Parathyroid adenoma (tissue), 2 donors: ENCODE measurements around the gene CALML3.

Experiments
- H2AFZ ChIP-seq: fragments of 300-600 bp; sonication (generic); one replicate; pipeline ENCODE4 v1.7.0; 2017; ENCODE audit warnings: antibody characterized with exemption, mild to moderate bottlenecking
- H3K27ac ChIP-seq: fragments of 300-600 bp; sonication (generic); one replicate; pipeline ENCODE4 v1.7.0; 2017
- H3K27me3 ChIP-seq: fragments of 300-600 bp; sonication (generic); one replicate; pipeline ENCODE4 v1.7.0; 2017; ENCODE audit warnings: low read length; ENCODE audit not compliant: control insufficient read depth, insufficient read depth
- H3K36me3 ChIP-seq: fragments of 300-600 bp; sonication (generic); one replicate; pipeline ENCODE4 v1.7.0; 2017; ENCODE audit warnings: low read length; ENCODE audit not compliant: control insufficient read depth, insufficient read depth
- H3K4me1 ChIP-seq: fragments of 300-600 bp; sonication (generic); one replicate; pipeline ENCODE4 v1.7.0; 2017; ENCODE audit warnings: control low read depth
- H3K4me2 ChIP-seq: fragments of 300-600 bp; sonication (generic); one replicate; pipeline ENCODE4 v1.7.0; 2017; ENCODE audit warnings: low read length
- H3K4me3 ChIP-seq: fragments of 300-600 bp; sonication (generic); one replicate; pipeline ENCODE4 v1.7.0; 2017; ENCODE audit warnings: low read depth, low read length
- H3K79me2 ChIP-seq: fragments of 300-600 bp; sonication (generic); one replicate; pipeline ENCODE4 v1.7.0; 2017; ENCODE audit warnings: control low read depth
- H3K9ac ChIP-seq: fragments of 300-600 bp; sonication (generic); one replicate; pipeline ENCODE4 v1.7.0; 2017; ENCODE audit warnings: mild to moderate bottlenecking
- H3K9me3 ChIP-seq: fragments of 300-600 bp; sonication (generic); one replicate; pipeline ENCODE4 v1.7.0; 2017; ENCODE audit warnings: low read length; ENCODE audit not compliant: control insufficient read depth
- TF ChIP-seq, protein P1 (sequence below): fragments of 300-600 bp; sonication (generic); IDR thresholded peaks from one replicate; pipeline ENCODE4 v1.7.0; 2017; ENCODE audit warnings: antibody characterized with exemption, mild to moderate bottlenecking
- donor health status: primary hyperparathyroidism.

Gene CALML3

DNA sequence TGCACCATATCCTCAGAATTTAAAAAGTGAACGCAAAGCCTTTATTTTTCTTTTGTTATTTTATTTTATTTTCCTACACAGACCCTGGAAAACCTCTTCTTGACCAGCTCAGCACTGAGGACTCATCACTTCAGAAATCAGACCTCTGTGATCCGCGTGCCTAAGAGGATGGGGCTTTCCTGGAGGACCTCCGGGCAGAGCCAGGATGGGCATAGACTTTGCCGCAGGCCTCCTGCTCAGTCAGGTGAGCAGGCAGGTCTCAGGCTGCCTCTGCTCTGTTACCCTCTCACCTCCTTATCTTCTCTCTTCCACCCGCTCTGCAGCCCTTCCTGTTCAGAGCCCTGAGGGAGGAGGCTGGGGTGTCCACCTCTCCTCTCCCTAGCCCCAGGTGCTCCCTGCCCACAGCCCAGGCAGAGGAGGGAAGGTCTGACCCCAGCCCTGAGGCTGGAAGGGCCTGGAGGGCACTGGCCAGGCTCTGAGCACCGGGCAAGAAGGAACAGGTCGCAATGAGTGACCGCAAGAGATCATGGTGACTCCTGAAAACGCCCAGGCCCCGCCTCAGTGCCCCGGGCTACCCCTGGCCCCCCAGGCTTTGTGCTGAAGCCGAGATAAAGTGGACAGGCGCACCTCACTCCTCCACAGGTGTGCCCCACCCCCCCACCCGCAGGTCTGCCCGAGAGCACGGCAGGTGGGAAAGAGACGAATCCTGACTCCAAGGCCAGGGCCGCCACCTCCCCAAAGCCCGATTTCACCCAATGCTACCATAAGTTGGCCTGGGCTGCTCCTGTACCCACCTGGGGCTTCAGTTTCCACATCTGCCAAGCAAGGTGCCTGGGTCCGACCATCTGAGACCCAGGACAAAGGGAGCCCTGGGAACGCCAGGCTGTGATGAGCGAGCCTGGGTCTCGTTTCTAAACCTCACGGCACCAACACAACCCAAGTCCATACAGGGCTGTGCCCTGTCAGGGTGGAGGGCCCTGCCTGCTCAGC lies 28.2 kb upstream of the CALML3 start:
- Histone ChIP-seq H3K9me3 (no peaks in the 10 kb centered on the region), H3K36me3 (no peaks in the 10 kb centered on the region), H3K27ac (no peak overlapping the region), H3K79me2 (no peaks in the 10 kb centered on the region), H3K4me2 (no peak overlapping the region), H3K4me1 (no peaks in the 10 kb centered on the region), H3K4me3 (no peak overlapping the region), H2AFZ (no peak overlapping the region), H3K9ac (no peak overlapping the region), H3K27me3 (no peaks in the 10 kb centered on the region)
- TF ChIP-seq, protein P1, sequence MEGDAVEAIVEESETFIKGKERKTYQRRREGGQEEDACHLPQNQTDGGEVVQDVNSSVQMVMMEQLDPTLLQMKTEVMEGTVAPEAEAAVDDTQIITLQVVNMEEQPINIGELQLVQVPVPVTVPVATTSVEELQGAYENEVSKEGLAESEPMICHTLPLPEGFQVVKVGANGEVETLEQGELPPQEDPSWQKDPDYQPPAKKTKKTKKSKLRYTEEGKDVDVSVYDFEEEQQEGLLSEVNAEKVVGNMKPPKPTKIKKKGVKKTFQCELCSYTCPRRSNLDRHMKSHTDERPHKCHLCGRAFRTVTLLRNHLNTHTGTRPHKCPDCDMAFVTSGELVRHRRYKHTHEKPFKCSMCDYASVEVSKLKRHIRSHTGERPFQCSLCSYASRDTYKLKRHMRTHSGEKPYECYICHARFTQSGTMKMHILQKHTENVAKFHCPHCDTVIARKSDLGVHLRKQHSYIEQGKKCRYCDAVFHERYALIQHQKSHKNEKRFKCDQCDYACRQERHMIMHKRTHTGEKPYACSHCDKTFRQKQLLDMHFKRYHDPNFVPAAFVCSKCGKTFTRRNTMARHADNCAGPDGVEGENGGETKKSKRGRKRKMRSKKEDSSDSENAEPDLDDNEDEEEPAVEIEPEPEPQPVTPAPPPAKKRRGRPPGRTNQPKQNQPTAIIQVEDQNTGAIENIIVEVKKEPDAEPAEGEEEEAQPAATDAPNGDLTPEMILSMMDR = no peak

DNA sequence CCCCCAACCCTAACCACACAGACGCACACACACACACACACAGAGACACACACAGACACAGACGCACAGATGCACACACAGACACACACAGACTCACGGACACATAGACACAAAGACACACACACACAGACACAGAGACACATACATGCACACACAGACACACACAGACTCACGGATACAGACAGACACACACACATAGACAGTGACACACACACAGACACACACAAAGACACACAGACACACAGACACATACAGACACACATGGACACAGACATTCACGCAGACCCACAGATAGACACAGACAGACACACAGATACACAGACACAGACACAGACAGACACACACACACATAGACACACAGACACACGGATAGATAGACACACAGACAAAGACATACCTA lies 27.5 kb upstream of the CALML3 start:
- Histone ChIP-seq H3K79me2 (no peaks in the 10 kb centered on the region), H3K4me1 (no peaks in the 10 kb centered on the region), H3K27ac (no peak overlapping the region), H3K27me3 (no peaks in the 10 kb centered on the region), H3K4me3 (no peak overlapping the region), H3K36me3 (no peaks in the 10 kb centered on the region), H2AFZ (no peak overlapping the region), H3K9me3 (no peaks in the 10 kb centered on the region), H3K9ac (no peak overlapping the region), H3K4me2 (no peak overlapping the region)
- TF ChIP-seq, protein P1 = no peak

DNA sequence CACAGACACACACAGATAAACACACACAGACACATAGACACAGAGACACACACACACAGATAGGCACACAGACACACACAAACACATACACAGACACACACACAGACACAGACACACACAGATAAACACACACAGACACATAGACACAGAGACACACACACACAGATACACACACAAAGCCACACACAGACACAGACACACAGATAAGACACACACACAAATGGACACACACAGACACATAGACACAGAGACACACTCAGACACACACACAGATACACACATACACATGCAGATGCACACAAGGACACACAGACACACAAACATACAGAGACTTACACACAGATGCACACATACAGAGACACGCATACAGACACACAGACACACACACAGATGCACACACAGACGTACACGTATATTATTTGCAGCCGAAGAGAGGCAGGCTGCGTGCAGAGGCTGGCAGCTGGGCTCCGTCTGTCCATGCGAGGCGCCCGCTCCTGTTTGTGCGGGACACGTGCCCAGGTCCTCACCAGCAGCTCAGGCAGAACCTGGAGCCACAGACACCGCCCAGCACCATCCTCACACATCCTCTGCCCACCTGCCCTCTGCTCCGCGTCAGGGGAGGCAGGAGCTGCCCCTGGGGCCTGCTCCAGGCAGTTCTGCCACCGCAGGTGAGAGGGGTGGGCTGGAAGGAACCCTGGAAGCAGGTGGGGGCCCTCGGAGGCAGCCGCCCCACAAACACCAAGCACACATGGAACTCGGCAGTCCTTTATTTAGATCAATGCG lies 26.6 kb upstream of the CALML3 start:
- Histone ChIP-seq H3K4me2 (no peak overlapping the region), H3K9ac (no peak overlapping the region), H3K4me1 (no peaks in the 10 kb centered on the region), H3K4me3 (no peak overlapping the region), H3K27ac (no peak overlapping the region), H3K79me2 (no peaks in the 10 kb centered on the region), H3K9me3 (no peaks in the 10 kb centered on the region), H2AFZ (no peak overlapping the region), H3K36me3 (no peaks in the 10 kb centered on the region), H3K27me3 (no peaks in the 10 kb centered on the region)
- TF ChIP-seq, protein P1 = no peak

DNA sequence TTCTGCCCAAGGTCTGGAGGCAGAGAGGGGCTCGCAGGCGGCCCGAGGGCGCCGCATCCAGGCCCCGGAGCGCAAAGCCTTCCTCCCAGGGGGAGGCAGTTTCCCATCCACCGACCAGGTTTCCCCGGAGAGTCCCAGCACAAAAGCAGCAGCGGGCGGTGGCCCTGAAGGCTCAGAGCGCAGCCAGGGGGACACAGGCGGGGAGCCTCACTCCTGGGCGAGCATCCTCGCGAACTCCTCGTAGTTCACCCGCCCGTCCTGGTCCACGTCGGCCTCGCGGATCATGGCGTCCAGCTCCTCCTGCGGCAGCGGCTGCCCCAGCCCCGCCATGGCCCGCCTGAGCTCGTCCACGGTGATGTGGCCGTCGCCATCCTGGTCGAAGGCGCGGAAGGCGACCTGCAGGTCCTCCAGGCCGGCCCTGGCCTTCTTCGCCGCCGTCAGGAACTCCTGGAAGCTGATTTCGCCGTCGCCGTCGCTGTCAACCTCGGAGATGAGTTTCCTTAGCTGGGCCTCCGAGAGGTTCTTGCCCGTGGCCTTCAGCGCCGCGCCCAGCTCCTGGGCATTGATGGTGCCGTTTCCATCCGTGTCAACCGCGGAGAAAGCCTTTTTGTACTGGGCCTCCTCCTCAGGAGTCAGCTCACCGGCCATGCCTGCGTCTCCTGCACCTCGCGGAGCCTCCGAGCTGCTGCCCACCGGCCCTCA lies 25.8 kb upstream of the CALML3 start:
- no peak overlapping the region for H3K4me3 ChIP-seq
- H3K9me3 ChIP-seq = no peaks in the 10 kb centered on the region
- TF ChIP-seq, protein P1 = no peak
- no peak overlapping the region for H2AFZ ChIP-seq
- no peak overlapping the region for H3K9ac ChIP-seq
- H3K27me3 ChIP-seq = no peaks in the 10 kb centered on the region
- H3K4me1 ChIP-seq = no peaks in the 10 kb centered on the region
- H3K79me2 ChIP-seq = no peaks in the 10 kb centered on the region
- no peaks in the 10 kb centered on the region for H3K36me3 ChIP-seq
- H3K27ac ChIP-seq = no peak overlapping the region
- no peak overlapping the region for H3K4me2 ChIP-seq
